HFFc6 (cell line): ENCODE results near the gene TTLL5. TPM values are rescaled to one million over a fixed set of nuclear protein-coding genes. Genes with fewer than 3 reads are reported as not detected.

Experiments used
- DNase-seq: peaks from one replicate; pipeline ENCODE4 v3.0.0-alpha.2; 2018
- H3K27ac Mint-ChIP-seq: 2 replicates; pipeline ENCODE4 v1.8.0; 2020; ENCODE audit warnings: mild to moderate bottlenecking, mixed read lengths
- H3K27me3 Mint-ChIP-seq: 2 replicates; pipeline ENCODE4 v1.8.0; 2021; ENCODE audit warnings: mild to moderate bottlenecking, moderate library complexity, mixed read lengths; ENCODE audit not compliant: insufficient read depth
- H3K36me3 Mint-ChIP-seq: 2 replicates; pipeline ENCODE4 v1.8.0; 2021; ENCODE audit warnings: low read depth, mixed read lengths
- H3K4me1 Mint-ChIP-seq: 2 replicates; pipeline ENCODE4 v1.8.0; 2020; ENCODE audit warnings: low read depth, mixed read lengths
- H3K4me3 Mint-ChIP-seq: 2 replicates; pipeline ENCODE4 v1.8.0; 2020; ENCODE audit warnings: mild to moderate bottlenecking, moderate library complexity, mixed read lengths
- H3K9me3 Mint-ChIP-seq: 2 replicates; pipeline ENCODE4 v1.8.0; 2020; ENCODE audit warnings: mild to moderate bottlenecking, mixed read lengths
- CTCF ChIP-seq: fragments of 200-600 bp; sonication (generic); IDR thresholded peaks from 2 replicates; pipeline ENCODE4 v1.5.0; 2021; ENCODE audit warnings: antibody characterized with exemption, mild to moderate bottlenecking
- total RNA-seq, 6 experiments: library from RNA; stranded (reverse); fragmentation: NEBNext Ultra II Directional; extraction: Animal tissue kit (Norgen Biotek cat#: 25700); gene quantifications; 2 replicates in 1 of 6; 3 replicates in 5 of 6; pipeline ENCODE4 v1.2.3, GENCODE V29; 2021

The TTLL5 gene
- total RNA-seq, 6 experiments from 2014 or later = 22.0 to 28.9 (median 25.0) TPM

GRCh38 chr14:75980856-75981255, 319.8 kb downstream of the TTLL5 start:
- DNase-seq = no peak
- H3K4me1 Mint-ChIP-seq = peaks cover 64% of the 10 kb centered on the region
- TF ChIP-seq CTCF = no peak
- H3K36me3 Mint-ChIP-seq = no peaks in the 10 kb centered on the region
- H3K9me3 Mint-ChIP-seq = no peaks in the 10 kb centered on the region
- H3K27me3 Mint-ChIP-seq = no peaks in the 10 kb centered on the region; the same call in 1 of the 2 replicates
- peak overlapping the region; percentile 87 for H3K4me3 Mint-ChIP-seq
- H3K27ac Mint-ChIP-seq = peak overlapping the region; percentile 64

DNA sequence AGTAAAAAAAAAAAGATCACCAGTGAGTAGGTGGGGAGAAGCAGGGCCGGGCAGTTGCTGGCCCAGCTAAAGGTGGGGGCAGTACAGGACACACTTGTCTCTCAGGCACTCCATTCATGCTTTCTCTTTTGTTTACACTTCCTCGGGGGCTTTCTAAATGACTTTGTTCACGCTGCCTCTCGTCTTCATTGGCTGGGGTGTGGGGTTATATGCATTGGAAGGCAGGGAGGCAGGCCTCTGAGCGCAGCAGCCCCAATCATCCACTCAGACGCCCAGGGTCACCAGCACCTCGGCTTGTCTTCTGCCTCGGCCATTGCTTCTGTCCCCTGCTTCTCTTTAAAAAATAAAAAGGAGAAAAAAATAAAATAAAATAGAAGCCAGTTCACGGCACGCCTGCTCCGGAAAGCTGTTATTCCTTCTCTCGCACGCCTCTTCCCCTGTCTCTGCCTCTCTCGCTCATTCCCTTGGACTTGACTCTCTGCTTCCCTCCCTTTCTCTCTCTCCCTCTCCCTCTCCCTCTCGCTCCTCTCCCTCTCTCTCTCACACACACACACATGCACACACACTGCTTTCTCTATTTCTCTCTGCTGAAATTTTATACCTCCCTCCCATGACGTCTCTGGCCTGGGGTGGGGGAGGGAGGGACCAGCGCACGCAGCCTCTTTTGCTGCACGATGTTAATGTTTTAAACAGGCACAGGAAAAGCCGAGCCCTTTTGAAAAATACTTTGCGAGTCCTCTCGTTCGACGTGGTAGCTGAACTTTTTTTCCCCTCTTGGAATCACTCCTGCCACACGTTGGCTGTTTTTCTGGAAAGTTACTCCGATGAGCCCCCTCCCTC, 320.6 kb downstream of the TTLL5 start, which contains the start of gene TGFB3:
Gene TGFB3, minus strand, starts transcription at position 570 of the 840 bp plus-strand sequence. CDS start 1,102 bp downstream, outside the sequence.
- no peak for TF ChIP-seq CTCF
- Mint-ChIP-seq H3K4me1 (peaks cover 70% of the 10 kb centered on the region), H3K36me3 (no peaks in the 10 kb centered on the region)

GRCh38 chr14:75982266-75983018, 321.4 kb downstream of the TTLL5 start:
- peak overlapping the region; percentile 87 for H3K4me3 Mint-ChIP-seq
- no peaks in the 10 kb centered on the region for H3K9me3 Mint-ChIP-seq
- peak; percentile 78 for TF ChIP-seq CTCF
- peak overlapping the region; percentile 87 for H3K27ac Mint-ChIP-seq
- H3K27me3 Mint-ChIP-seq = no peaks in the 10 kb centered on the region
- DNase-seq = peak; percentile 68
- H3K36me3 Mint-ChIP-seq = no peaks in the 10 kb centered on the region
- peaks cover 71% of the 10 kb centered on the region for H3K4me1 Mint-ChIP-seq

More for the DNA sequence above, 320.6 kb downstream of the TTLL5 start, which contains the start of gene TGFB3:
- H3K27ac Mint-ChIP-seq = peak within 1 kb of the TSS; percentile 87
- H3K9me3 Mint-ChIP-seq = no peaks in the 10 kb centered on the region
- DNase-seq = peak; percentile 89
- H3K4me3 Mint-ChIP-seq = peak within 1 kb of the TSS; percentile 87
- no peaks in the 10 kb centered on the region; the same call in 1 of the 2 replicates for H3K27me3 Mint-ChIP-seq

GRCh38 chr14:75983019-75983358, 321.9 kb downstream of the TTLL5 start:
- Mint-ChIP-seq H3K4me3 (peak overlapping the region; percentile 87), H3K27me3 (no peaks in the 10 kb centered on the region), H3K27ac (peak overlapping the region; percentile 62), H3K4me1 (peaks cover 65% of the 10 kb centered on the region), H3K36me3 (no peaks in the 10 kb centered on the region), H3K9me3 (no peaks in the 10 kb centered on the region)
- DNase-seq = no peak
- TF ChIP-seq CTCF = no peak

DNA sequence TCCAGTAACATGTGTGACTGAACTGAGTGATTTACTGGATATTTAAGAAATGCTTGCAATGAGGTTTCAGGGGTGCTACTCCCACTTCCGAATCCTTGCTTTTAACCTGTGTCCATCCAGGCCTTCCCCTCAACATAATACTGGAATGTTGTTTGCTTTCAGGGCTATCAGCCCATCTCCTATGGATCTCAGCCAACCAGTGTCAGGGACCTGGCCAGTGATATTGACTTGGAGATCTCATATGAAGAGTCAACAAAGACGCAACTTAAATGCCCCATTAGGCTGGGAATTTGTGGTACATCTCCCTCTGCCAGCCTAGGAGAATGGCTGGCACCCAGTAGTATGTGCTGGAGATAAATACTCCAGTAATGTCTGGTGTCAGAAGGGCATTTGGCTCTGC, 323.6 kb downstream of the TTLL5 start:
- H3K4me3 Mint-ChIP-seq = no peak overlapping the region

More for the DNA sequence above, 323.6 kb downstream of the TTLL5 start:
- peaks cover 48% of the 10 kb centered on the region for H3K4me1 Mint-ChIP-seq
- no peak for TF ChIP-seq CTCF
- H3K36me3 Mint-ChIP-seq = no peaks in the 10 kb centered on the region
- H3K9me3 Mint-ChIP-seq = no peaks in the 10 kb centered on the region
- H3K27ac Mint-ChIP-seq = no peak overlapping the region
- no peaks in the 10 kb centered on the region for H3K27me3 Mint-ChIP-seq
- no peak for DNase-seq
